Prostate gland (tissue), 2 donors: ENCODE measurements around the gene MIOX. TPM values are rescaled to one million over a fixed set of nuclear protein-coding genes. Genes with fewer than 3 reads are reported as not detected.

Experiments
- DNase-seq: peaks from one replicate; pipeline ENCODE4 v3.0.0-alpha.2; 2019; ENCODE audit warnings: low spot score
- H3K27ac ChIP-seq, 2 donors: fragments of 200-600 bp; sonication (generic); 2 replicates each; pipeline ENCODE4 v1.5.1; 2017 to 2019
- H3K27me3 ChIP-seq: fragments of 200-600 bp; sonication (generic); replicated peaks from 2 replicates; pipeline ENCODE4 v1.5.1; 2019; ENCODE audit not compliant: insufficient read depth
- H3K36me3 ChIP-seq, 2 donors: fragments of 200-600 bp; sonication (generic); 1 replicate in 1 of 2; 2 replicates in 1 of 2; pipeline versions ENCODE4 v1.5.1 to v1.8.1; 2017 to 2019
- H3K4me1 ChIP-seq: fragments of 200-600 bp; sonication (generic); replicated peaks from 2 replicates; pipeline ENCODE4 v1.5.1; 2019
- H3K4me3 ChIP-seq, 2 donors: fragments of 200-600 bp; sonication (generic); 2 replicates each; pipeline ENCODE4 v1.5.1; 2017 to 2019
- H3K9me3 ChIP-seq: fragments of 200-600 bp; sonication (generic); 2 replicates; pipeline ENCODE4 v1.5.1; 2017
- POLR2A ChIP-seq: fragments of 450-650 bp; IDR thresholded peaks from one replicate; pipeline ENCODE4 v1.6.1; 2016; ENCODE audit warnings: antibody characterized with exemption, mild to moderate bottlenecking
- POLR2AphosphoS5 ChIP-seq: sonication (generic); formaldehyde crosslinking; IDR thresholded peaks from one replicate; pipeline ENCODE4 v1.6.1; 2017; ENCODE audit warnings: antibody characterized with exemption
- WGBS: methylation state at CpG from one replicate; pipeline ENCODE4 v1.1.5; 2018; 5-methylcytosine and 5-hydroxymethylcytosine counted together
- intact Hi-C: fragments of 100-400 bp; cut with DNase I; formaldehyde crosslinking; loops from one replicate; pipeline ENCODE4 v1.14.2; 2022
- total RNA-seq, 2 donors: library from RNA; depleted of rRNA; stranded (reverse); fragments of >200 nt; gene quantifications; one replicate each; pipeline ENCODE4 v1.1.0, GENCODE V29; 2016
- TF ChIP-seq, protein P1 (sequence below), 4 experiments: fragments of 200-600 bp in 2 of 4; fragments of 450-650 bp in 2 of 4; sonication (generic) in 2 of 4; IDR thresholded peaks; 1 replicate in 3 of 4; 2 replicates in 1 of 4; pipeline ENCODE4 v1.5.1; 2016 to 2019; ENCODE audit warnings: antibody characterized with exemption in 4 of 4, mild to moderate bottlenecking in 2 of 4, moderate library complexity in 2 of 4

The MIOX gene
- total RNA-seq, 2 donors from 2014 or later = not detected

DNA sequence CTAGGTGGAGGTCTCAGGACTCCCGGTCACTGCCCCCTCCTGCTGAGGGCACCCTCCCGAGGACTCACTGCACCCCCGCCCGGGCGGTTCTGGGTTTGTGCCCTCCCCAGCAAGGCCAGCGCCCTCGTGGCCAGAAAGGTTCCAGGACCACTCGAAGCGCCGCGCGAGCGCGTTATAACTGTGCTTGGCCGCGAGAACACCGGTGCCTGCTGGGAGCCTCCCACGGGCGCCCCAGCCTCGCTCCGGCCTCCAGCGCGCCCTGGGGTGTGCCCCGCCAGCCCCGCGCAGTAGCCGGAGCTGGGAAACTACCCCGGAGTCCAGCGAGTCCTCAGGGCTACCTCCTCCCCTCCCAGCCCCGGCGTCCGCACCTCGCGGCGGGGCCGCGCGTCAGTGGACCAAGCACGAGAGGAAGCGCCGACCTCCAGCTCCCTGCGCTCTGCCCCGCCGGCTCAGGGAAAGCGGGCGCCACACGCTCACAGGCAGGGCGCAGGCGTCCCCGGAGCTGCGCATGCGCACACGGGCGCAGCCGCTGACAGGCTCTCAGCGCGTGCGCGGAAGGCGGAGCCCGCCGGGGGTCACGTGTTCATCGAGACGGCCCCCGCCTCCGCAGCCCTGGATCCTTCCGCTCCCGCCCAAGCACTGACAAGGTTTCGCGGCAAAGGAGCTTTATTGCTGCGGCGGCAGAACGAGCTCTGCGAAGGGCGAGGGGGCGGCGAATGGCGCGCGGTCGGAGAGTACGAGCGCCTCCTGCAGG lies 38.6 kb downstream of the MIOX start, which contains the start of gene SCO2:
Gene SCO2, minus strand, starts transcription at position 495 of the 754 bp plus-strand sequence. CDS start 1,187 bp downstream, outside the sequence.
- H3K27me3 ChIP-seq = no peaks in the 10 kb centered on the region
- peaks cover 7% of the 10 kb centered on the region for H3K4me1 ChIP-seq
- intact Hi-C loops = no loop called here
- TF ChIP-seq, protein P1, sequence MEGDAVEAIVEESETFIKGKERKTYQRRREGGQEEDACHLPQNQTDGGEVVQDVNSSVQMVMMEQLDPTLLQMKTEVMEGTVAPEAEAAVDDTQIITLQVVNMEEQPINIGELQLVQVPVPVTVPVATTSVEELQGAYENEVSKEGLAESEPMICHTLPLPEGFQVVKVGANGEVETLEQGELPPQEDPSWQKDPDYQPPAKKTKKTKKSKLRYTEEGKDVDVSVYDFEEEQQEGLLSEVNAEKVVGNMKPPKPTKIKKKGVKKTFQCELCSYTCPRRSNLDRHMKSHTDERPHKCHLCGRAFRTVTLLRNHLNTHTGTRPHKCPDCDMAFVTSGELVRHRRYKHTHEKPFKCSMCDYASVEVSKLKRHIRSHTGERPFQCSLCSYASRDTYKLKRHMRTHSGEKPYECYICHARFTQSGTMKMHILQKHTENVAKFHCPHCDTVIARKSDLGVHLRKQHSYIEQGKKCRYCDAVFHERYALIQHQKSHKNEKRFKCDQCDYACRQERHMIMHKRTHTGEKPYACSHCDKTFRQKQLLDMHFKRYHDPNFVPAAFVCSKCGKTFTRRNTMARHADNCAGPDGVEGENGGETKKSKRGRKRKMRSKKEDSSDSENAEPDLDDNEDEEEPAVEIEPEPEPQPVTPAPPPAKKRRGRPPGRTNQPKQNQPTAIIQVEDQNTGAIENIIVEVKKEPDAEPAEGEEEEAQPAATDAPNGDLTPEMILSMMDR (IDR thresholded peaks at IDR 0.05) = peak in 2 of 4 experiments; percentile 48 to 78
- TF ChIP-seq POLR2AphosphoS5 = peak; percentile 96
- peak; percentile 78 for TF ChIP-seq POLR2A
- DNase-seq = peak; percentile 97
- H3K36me3 ChIP-seq = peaks cover 0 to 5% of the 10 kb centered on the region in 2 donors
- H3K27ac ChIP-seq = peak within 1 kb of the TSS; percentile 87 to 92
- H3K9me3 ChIP-seq = no peaks in the 10 kb centered on the region
- under 1% methylated on average over 59 of the region's 84 CpGs for WGBS
- H3K4me3 ChIP-seq = peak within 1 kb of the TSS; percentile 59 to 82

DNA sequence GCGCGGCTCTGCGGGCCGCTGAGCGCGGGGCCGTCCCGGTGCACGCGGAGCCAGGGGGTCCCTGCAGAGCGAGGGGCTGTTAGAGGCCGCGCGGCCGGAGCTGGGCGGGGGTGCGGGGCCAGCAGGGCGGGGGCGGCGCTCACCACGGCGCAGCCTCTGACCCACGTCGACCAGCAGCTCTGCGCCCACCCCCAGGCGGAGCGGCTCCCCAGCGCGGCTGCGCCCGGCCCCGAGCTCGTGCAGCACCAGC lies 39.1 kb downstream of the MIOX start:
- Histone ChIP-seq H3K9me3 (no peaks in the 10 kb centered on the region), H3K4me3 (peak overlapping the region; percentile 59 to 82), H3K27me3 (no peaks in the 10 kb centered on the region), H3K4me1 (peaks cover 7% of the 10 kb centered on the region), H3K36me3 (peaks cover 0 to 5% of the 10 kb centered on the region in 2 donors), H3K27ac (peak overlapping the region; percentile 87 to 92)
- no peak for TF ChIP-seq POLR2AphosphoS5
- no peak for TF ChIP-seq POLR2A
- TF ChIP-seq, protein P1 (IDR thresholded peaks at IDR 0.05) = peak in 1 of 4 experiments; percentile 36
- intact Hi-C loops = no loop called here
- 0% methylated on average over 11 of the region's 33 CpGs for WGBS
- no peak for DNase-seq

DNA sequence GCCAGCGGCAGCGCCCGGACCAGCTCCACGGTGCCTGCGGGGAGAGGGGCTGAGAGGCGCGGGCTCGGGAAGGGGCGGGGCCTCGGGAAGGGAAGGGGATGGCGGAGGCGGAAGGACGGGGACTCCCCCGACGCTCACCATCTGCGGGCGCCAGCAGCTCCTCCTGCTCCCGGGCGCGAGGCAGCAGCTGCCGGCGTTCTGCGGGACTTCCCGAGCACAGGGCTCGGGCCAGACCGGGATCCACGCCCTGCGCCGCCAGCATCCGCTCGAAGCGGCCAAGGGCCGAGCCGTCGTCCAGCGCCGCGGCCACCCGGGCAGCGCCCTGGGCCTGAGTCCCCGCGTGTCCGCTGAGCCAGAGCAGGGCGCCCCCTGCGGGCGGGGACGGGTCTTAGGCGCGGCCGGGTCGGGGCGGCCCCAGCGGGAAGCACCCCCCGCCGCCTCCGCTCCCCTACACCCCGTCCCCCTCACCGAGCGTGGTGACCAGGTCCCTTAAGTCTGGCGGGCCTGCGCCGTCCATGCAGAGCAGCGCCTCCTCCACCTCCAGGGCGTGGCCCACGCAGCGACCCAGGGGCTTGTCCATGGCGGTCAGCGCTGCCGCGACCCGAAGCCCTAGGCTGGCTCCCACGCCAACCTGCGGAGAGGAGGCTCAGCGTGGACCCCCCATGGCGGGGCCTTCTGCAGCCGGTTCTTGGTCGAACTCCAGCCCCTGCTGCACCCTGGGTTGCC lies 39.6 kb downstream of the MIOX start:
- Histone ChIP-seq H3K27ac (peak overlapping the region; percentile 87 to 92), H3K4me3 (peak overlapping the region; percentile 59 to 82), H3K9me3 (no peaks in the 10 kb centered on the region), H3K36me3 (peaks cover 0 to 5% of the 10 kb centered on the region in 2 donors), H3K27me3 (no peaks in the 10 kb centered on the region), H3K4me1 (peaks cover 11% of the 10 kb centered on the region)
- intact Hi-C loops = no loop called here
- TF ChIP-seq POLR2AphosphoS5 (no peak), POLR2A (peak; percentile 58)
- TF ChIP-seq, protein P1 (IDR thresholded peaks at IDR 0.05) = peak; percentile 35 to 73 (median 54)
- peak; percentile 66 for DNase-seq
- 2% methylated on average over 62 of the region's 77 CpGs for WGBS

DNA sequence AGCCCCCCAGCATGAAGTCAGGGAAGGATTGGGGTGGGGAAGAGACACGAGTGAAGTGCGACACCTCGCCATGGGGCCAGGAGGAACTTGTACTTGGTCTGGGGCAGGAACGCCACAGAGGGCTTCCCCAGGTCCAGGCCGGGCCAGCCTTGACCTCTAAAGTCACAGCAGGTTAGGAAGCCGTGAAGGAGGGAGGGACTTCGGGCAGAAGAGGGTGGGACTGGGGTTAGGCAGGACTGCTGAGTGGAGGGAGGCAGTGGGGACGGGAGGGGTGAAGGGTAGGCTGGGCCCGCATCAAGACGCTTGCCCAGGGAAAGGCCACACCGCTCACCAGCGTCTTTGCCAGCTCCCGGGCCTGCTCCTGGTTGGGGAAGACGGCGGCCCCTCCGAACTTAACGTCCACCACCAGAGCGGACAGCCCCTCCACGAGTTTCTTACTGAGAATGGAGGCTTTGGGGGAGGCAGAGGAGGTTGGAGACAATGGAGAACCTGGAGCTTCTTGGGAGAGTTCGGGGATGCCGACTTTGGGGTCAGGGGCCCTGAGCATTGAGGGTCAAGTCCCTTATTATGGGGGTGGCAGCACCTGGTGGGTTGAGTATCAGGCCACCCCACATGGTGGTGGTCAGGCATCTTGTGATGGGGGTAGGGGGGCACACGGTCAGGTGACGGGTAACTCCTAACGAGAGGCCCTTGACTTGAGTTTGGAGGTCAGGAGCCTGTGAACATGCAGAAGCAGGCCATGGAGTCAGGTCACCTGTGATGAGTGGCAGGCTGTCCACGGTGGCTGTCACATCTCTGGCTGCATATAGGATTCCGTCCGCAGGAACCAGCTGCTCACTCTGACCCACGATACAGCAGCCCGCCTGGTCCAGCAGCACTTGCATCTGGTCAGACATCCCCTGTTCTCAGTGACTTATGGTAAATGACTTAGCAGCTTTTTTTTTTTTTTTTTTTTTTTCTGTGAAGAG lies 40.5 kb downstream of the MIOX start:
- Histone ChIP-seq H3K4me1 (peaks cover 11% of the 10 kb centered on the region), H3K27ac (peak overlapping the region; percentile 87 to 92), H3K36me3 (peaks cover 0 to 5% of the 10 kb centered on the region in 2 donors), H3K9me3 (no peaks in the 10 kb centered on the region), H3K4me3 (peak overlapping the region; percentile 59 to 82), H3K27me3 (no peaks in the 10 kb centered on the region)
- TF ChIP-seq, protein P1 (IDR thresholded peaks at IDR 0.05) = no peak
- TF ChIP-seq POLR2AphosphoS5 (no peak), POLR2A (no peak)
- WGBS = 69% methylated on average over 29 of the region's 29 CpGs
- no peak for DNase-seq
- intact Hi-C loops = no loop called here
